Measurements from ENCODE around the gene TLN1. TPM values are rescaled to one million over a fixed set of nuclear protein-coding genes. Genes with fewer than 3 reads are reported as not detected.
A peak's percentile ranks its signal among the peaks of the same experiment; 100 is the strongest.

Gene TLN1
- total RNA-seq, 1 donor from 2014 or later: 114 TPM

DNA sequence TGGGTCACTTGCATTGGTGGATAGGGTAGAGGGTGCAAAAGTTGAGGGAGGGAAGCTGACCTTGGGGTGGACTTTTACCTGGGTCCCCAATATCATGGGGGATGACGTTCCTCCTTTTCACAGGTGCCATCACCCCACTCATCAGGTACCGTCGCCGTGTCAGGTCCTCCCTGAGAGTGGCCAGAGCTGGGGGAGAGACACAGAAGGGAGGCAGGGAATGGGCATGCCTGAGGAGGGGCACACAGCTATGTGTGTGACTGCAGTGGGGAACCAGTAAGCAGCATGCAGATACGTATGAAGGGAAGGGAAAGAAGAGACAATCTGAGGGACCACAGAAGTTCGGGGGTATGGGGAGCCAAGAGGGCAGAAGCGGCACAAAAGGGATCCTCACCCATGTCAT, 6.9 kb upstream of the TLN1 start:
- TF ChIP-seq, protein P1, sequence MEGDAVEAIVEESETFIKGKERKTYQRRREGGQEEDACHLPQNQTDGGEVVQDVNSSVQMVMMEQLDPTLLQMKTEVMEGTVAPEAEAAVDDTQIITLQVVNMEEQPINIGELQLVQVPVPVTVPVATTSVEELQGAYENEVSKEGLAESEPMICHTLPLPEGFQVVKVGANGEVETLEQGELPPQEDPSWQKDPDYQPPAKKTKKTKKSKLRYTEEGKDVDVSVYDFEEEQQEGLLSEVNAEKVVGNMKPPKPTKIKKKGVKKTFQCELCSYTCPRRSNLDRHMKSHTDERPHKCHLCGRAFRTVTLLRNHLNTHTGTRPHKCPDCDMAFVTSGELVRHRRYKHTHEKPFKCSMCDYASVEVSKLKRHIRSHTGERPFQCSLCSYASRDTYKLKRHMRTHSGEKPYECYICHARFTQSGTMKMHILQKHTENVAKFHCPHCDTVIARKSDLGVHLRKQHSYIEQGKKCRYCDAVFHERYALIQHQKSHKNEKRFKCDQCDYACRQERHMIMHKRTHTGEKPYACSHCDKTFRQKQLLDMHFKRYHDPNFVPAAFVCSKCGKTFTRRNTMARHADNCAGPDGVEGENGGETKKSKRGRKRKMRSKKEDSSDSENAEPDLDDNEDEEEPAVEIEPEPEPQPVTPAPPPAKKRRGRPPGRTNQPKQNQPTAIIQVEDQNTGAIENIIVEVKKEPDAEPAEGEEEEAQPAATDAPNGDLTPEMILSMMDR (conservative IDR thresholded peaks at IDR 0.05; ENCODE audit: low read depth, low read length): no peak
- DNase-seq (ENCODE audit: low read depth): no peak
- H3K4me3 ChIP-seq (ENCODE audit: low read depth, low read length): no peak overlapping the region

DNA sequence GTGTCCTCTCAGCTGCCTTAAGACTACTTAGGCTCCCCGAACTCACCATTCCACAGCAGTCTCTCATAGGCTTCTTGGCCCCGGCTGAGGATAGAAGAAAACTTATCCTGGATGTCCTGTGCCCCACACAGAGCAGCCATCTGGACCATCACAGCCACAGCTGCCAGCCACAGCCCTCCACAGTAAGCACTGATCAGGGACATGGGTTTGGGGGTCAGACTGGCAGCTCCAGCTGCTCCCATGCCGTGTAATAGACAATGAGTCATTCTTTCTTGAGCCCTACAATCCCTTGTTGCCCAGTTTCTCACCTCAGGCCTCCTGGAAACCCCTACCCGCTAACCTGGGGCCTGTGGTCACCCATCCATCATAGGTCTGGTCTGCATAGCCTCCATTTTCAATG, 6.2 kb upstream of the TLN1 start:
- no peak overlapping the region for H3K4me3 ChIP-seq (ENCODE audit: low read depth, low read length)
- no peak for DNase-seq (ENCODE audit: low read depth)
- TF ChIP-seq, protein P1 (conservative IDR thresholded peaks at IDR 0.05; ENCODE audit: low read depth, low read length): no peak

DNA sequence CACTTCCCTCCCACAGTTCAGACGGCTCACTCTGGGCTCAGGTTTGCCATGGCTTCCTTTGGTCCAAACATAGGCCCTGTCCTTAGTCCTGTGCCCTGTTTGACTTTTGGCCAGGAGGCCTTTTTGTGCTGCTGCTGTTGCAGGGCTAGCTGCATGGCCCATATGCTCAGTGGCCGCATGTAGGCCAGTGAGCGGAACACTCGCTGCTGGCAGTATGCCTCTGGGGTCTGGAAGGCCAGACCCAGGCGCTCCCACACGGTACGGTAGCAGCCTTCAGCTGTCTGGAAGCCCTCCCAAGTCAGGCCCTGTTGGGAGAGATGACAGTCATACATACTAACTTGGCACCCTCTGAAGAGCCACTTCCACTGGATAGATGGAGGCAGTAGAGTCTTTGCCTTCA, 5.1 kb upstream of the TLN1 start:
- H3K4me3 ChIP-seq (ENCODE audit: low read depth, low read length): no peak overlapping the region
- TF ChIP-seq, protein P1 (conservative IDR thresholded peaks at IDR 0.05; ENCODE audit: low read depth, low read length): no peak
- no peak for DNase-seq (ENCODE audit: low read depth)

DNA sequence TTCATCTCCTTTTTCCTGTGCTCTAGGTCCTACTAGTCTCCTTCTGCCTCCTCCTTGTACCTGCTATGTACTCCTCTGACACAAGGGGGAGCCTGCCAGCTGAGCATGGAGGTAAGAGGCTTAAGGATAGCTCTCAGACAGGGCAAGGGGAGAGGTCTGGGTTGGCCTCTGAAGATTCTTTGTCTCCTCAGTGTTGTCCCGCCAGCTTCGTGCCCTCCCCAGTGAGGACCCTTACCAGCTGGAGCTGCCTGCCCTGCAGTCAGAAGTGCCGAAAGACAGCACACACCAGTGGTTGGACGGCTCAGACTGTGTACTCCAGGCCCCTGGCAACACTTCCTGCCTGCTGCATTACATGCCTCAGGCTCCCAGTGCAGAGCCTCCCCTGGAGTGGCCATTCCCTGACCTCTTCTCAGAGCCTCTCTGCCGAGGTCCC, 4.2 kb upstream of the TLN1 start:
- TF ChIP-seq, protein P1 (conservative IDR thresholded peaks at IDR 0.05; ENCODE audit: low read depth, low read length): peak; percentile 93
- no peak for DNase-seq (ENCODE audit: low read depth)
- H3K4me3 ChIP-seq (ENCODE audit: low read depth, low read length): no peak overlapping the region

DNA sequence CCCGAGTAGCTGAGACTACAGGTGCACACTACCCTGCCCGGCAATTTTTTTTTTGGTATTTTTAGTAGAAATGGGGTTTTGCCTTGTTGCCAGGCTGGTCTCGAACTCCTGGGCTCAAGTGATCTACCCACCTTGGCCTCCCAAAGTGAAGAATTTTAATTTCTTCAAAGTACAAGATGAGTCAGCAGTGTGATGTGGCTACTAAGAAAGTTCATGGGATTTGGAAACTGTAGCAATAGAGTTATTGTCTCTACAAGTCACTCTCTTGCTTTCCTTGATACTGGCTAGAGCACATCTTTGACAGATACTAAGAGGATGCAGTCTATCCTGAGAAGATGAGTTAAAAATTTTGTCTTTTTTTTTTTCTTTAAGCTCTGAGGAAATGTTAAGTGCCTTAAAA, 2.1 kb upstream of the TLN1 start:
- no peak for DNase-seq (ENCODE audit: low read depth)
- TF ChIP-seq, protein P1 (conservative IDR thresholded peaks at IDR 0.05; ENCODE audit: low read depth, low read length): no peak
- H3K4me3 ChIP-seq (ENCODE audit: low read depth, low read length): no peak overlapping the region

DNA sequence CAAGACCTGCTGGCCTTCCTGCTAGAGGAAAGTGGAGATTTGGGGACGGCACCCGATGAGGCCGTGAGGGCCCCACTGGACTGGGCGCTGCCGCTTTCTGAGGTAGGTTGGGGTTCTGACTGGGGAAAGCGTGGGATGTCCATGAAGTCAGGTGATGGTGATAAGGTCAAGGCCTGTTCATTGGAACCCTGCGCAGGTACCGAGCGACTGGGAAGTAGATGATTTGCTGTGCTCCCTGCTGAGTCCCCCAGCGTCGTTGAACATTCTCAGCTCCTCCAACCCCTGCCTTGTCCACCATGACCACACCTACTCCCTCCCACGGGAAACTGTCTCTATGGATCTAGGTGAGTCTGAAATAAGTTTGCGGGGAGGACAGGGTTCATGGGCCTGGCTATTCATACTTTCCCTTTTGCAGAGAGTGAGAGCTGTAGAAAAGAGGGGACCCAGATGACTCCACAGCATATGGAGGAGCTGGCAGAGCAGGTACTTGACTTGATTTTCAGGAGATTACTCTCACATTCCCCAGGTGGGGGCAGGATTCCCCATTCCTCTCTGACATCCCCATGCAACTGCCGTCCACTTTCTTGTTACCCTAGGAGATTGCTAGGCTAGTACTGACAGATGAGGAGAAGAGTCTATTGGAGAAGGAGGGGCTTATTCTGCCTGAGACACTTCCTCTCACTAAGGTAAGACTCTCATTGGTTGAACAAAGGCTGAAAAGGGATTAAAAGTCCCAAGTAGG, 976 bp upstream of the TLN1 start:
- TF ChIP-seq, protein P1 (conservative IDR thresholded peaks at IDR 0.05; ENCODE audit: low read depth, low read length): peak; percentile 35
- peak overlapping the region; percentile 94 for H3K4me3 ChIP-seq (ENCODE audit: low read depth, low read length)
- DNase-seq (ENCODE audit: low read depth): no peak

Measured in epithelial cell of proximal tubule (primary cell).